Epithelial cell of proximal tubule (primary cell): ENCODE data around the gene F11R. TPM values are rescaled to one million over a fixed set of nuclear protein-coding genes. Genes with fewer than 3 reads are reported as not detected.
"Not testable (repeated sequence)": the region's sequence is repeated elsewhere in the genome, so short reads cannot be mapped to it uniquely, and the experiment has no call there.

Experiments used
- DNase-seq: peaks from one replicate; pipeline ENCODE4 v3.0.0-alpha.2; 2011; ENCODE audit warnings: low read depth
- H3K4me3 ChIP-seq: 2 replicates; pipeline ENCODE4 v1.5.1; 2011; ENCODE audit warnings: low read depth, mild to moderate bottlenecking, low read length
- CTCF ChIP-seq: conservative IDR thresholded peaks from 2 replicates; pipeline ENCODE4 v1.5.1; 2012; ENCODE audit warnings: low read depth, mild to moderate bottlenecking, low read length
- total RNA-seq: library from RNA; depleted of rRNA; stranded (reverse); fragments of >200 nt; gene quantifications from 2 replicates; pipeline ENCODE4 v1.2.3, GENCODE V29; 2015

F11R gene
- total RNA-seq, 1 donor from 2014 or later, result 57.8 TPM

- peak; percentile 84 for TF ChIP-seq CTCF
- no peak for DNase-seq
These were observed 66.5 kb downstream of the F11R start, which contains the start of gene ITLN2 for GRCh38 chr1:160954158-160955104. TSS of gene ITLN2 (minus strand) at chr1:160954809. CDS start at chr1:160954741, 68 bp downstream.

DNA sequence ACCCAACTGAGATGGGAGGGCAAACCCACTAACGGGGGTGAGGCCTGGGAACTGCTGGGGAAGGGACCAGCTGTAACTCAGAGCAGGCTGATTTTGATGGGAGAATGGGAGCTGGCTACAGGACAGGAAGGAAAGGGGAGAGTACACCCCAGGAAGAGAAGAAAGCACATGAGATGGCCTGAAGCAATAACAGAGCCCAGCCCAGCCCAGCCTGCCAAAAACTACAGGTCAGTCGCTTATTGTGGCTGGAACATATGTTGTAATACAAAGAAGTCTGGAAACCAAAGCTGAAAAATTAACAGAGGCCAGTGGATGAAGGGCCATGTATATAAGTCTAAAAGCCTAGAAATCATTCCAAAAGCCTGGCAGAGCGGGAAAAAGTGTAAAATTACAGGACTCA lies 67.9 kb downstream of the F11R start:
- no peak for DNase-seq
- H3K4me3 ChIP-seq, result no peak overlapping the region
- TF ChIP-seq CTCF, result no peak

More at GRCh38 chr1:160954158-160955104, 66.5 kb downstream of the F11R start, which contains the start of gene ITLN2:
- H3K4me3 ChIP-seq, result no peak within 1 kb of the TSS

DNA sequence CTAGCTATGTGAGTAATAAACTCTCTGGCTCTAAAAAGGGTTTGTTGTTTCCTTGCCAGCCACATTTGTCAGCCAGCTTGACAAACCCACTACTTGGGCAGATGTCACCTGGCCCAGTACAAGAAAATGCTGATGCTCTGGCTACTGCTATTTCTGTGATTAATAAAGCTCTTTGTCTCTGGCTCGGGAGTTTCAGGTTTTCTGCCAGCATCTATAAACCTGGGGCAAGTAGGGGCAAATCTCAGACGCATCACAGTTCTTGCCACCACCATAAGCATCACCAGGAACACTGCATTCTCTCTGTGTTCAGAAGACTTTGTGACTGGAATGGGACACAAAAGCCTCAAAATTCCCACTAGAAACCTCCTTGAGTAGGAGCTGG lies 68.8 kb downstream of the F11R start:
- no peak for DNase-seq
- no peak for TF ChIP-seq CTCF
- no peak overlapping the region for H3K4me3 ChIP-seq

GRCh38 chr1:160951443-160952128 lies 69.4 kb downstream of the F11R start:
- no peak for DNase-seq
- peak; percentile 86 for TF ChIP-seq CTCF
- H3K4me3 ChIP-seq, result no peak overlapping the region

DNA sequence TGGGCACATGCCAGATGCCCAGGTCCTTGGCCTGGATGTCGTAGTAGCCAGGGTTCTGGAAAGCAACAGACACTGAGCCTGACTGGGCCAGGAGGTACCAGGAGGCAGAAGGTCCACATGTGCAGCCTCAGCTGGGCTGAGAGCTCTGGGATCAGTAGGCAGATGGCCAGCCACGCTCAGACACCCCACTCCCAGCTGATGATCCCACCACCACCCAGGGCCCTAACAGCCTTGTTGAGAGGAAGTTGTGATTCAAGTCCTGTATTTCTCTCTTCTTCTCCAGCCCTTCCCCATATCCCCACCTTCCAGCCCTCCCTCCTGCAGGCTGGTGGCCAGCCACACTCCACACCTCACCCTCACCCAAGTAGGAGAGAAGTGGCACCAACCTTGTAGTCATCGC lies 70.3 kb downstream of the F11R start:
- no peak for TF ChIP-seq CTCF
- no peak for DNase-seq

GRCh38 chr1:160949881-160950280 lies 71.1 kb downstream of the F11R start:
- TF ChIP-seq CTCF, result no peak
- no peak overlapping the region for H3K4me3 ChIP-seq

More for the DNA sequence above, 70.3 kb downstream of the F11R start:
- H3K4me3 ChIP-seq, result no peak overlapping the region

DNA sequence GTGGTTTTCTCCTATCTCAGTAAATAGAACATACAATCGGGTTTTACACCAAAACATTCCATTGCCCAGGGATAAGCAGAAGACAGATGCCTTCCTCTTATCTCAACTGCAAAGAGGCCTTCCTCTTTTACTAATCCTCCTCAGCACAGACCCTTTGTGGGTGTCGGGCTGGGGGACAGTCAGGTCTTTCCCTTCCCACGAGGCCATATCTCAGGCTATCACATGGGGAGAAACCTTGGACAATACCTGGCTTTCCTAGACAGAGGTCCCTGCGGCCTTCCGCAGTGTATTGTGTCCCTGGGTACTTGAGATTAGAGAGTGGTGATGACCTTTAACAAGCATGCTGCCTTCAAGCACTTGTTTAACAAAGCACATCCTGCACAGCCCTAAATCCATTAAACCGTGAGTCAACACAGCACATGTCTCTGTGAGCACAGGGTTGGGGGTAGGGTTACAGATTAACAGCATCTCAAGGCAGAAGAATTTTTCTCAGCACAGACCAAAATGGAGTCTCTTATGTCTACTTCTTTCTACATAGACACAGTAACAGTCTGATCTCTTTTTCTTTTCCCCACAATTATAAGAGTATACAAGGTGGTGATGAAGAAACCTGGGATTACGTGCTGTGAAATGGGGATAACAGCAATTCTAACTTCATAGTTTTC lies 71.6 kb downstream of the F11R start:
- DNase-seq, H3K4me3 ChIP-seq: not testable (repeated sequence)

More at GRCh38 chr1:160949881-160950280, 71.1 kb downstream of the F11R start:
- DNase-seq, result no peak

- DNase-seq, result not testable (repeated sequence)
These were observed 73.7 kb downstream of the F11R start for GRCh38 chr1:160947174-160947759.

GRCh38 chr1:160945881-160946280 lies 75.1 kb downstream of the F11R start:
- not testable (repeated sequence) for DNase-seq, H3K4me3 ChIP-seq

More at GRCh38 chr1:160947174-160947759, 73.7 kb downstream of the F11R start:
- not testable (repeated sequence) for H3K4me3 ChIP-seq
